ENCODE results near the gene CCR2.

DNA sequence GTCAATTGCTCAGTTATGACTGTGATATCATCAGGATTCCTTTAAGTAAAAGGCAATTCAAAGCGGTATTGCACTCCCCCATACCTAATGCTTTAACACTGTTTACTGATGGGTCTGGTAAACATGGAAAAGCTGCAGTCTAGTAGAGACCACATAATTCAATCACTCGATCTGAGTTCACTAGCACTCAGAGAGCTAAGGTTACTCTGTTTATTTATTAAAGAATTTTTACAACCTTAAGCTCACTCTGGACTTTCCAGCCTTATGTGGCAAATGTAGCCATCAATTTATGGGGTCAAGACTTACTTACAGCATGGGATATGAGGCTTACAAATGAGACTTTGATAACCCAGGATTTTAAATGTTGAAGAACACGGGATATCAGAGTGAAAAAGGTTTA is 18.4 kb upstream of the CCR2 start:
- TF ChIP-seq, protein P1, sequence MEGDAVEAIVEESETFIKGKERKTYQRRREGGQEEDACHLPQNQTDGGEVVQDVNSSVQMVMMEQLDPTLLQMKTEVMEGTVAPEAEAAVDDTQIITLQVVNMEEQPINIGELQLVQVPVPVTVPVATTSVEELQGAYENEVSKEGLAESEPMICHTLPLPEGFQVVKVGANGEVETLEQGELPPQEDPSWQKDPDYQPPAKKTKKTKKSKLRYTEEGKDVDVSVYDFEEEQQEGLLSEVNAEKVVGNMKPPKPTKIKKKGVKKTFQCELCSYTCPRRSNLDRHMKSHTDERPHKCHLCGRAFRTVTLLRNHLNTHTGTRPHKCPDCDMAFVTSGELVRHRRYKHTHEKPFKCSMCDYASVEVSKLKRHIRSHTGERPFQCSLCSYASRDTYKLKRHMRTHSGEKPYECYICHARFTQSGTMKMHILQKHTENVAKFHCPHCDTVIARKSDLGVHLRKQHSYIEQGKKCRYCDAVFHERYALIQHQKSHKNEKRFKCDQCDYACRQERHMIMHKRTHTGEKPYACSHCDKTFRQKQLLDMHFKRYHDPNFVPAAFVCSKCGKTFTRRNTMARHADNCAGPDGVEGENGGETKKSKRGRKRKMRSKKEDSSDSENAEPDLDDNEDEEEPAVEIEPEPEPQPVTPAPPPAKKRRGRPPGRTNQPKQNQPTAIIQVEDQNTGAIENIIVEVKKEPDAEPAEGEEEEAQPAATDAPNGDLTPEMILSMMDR (IDR thresholded peaks at IDR 0.05): no peak
- TF ChIP-seq POLR2A (IDR thresholded peaks at IDR 0.05): no peak
- no peak for TF ChIP-seq EP300 (IDR thresholded peaks at IDR 0.05)
